ENCODE data around the gene ZNF174. TPM values are rescaled to one million over a fixed set of nuclear protein-coding genes. Genes with fewer than 3 reads are reported as not detected.

The ZNF174 gene
- polyA plus RNA-seq, 2 of the 4 experiments (the other 2 are of a cell fraction), result 9.5 to 15.8 TPM

DNA sequence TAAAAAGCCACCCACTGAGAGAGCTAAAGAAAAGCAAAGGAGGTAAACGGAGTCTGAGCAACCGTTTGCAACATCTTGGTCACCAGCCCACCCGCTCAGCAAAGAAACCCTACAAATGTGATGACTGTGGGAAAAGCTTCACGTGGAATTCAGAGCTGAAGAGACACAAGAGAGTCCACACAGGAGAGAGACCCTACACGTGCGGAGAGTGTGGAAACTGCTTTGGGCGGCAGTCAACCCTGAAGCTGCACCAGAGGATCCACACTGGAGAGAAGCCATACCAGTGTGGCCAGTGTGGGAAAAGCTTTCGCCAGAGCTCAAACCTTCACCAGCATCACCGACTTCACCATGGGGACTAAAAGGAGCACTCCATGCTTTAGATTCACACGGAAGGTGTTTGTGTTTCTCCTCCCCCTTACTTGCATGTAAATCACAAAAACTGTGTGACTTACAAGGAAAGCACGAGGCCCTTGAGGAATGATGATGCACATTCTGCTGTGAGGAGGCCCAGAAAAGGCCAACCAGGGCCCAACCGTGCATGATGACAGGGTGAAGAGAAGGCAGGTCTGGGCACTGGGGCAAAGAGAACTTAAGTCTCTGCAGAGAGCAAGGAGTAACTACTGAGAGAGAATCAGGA is 7.7 kb downstream of the ZNF174 start:
- no peak for FAIRE-seq
- Histone ChIP-seq H3K4me3 (no peak overlapping the region), H3K4me2 (no peak overlapping the region), H3K9me3 (peaks cover 99% of the 10 kb centered on the region), H3K4me1 (no peaks in the 10 kb centered on the region), H3K27ac (no peak overlapping the region)
- 85% methylated on average over 12 of the region's 12 CpGs for WGBS (ENCODE audit: missing lambda C conversion rate)
- POLR2A ChIA-PET, result no interaction called here
- DNase-seq (ENCODE audit: low read depth in 1 of 2, low spot score in 1 of 2), result no peak
- CTCF ChIA-PET, result interaction anchor here (0.7 to 1.3 kb wide), 3 partner anchors 10 to 92 kb away, joined by 3 to 4 read pairs (median 3); partner anchors contain the start of gene OR2C1
- TF ChIP-seq PBX3 (IDR thresholded peaks at IDR 0.05) (no peak), KDM1A (IDR thresholded peaks at IDR 0.05; ENCODE audit: low read depth) (peak; percentile 86; the same call in 1 of the 2 replicates), GATA3 (IDR thresholded peaks at IDR 0.05; ENCODE audit: borderline replicate concordance) (0 out of 2 replicates have a peak, but pooled peaks have one; percentile 35), MAFK (IDR thresholded peaks at IDR 0.05; ENCODE audit: partially characterized antibody) (peak; percentile 55), JUN (IDR thresholded peaks at IDR 0.05) (0 out of 5 replicates have a peak, but pooled peaks of 1 of the 2 experiments have one; percentile 24)
- no peak for ATAC-seq

DNA sequence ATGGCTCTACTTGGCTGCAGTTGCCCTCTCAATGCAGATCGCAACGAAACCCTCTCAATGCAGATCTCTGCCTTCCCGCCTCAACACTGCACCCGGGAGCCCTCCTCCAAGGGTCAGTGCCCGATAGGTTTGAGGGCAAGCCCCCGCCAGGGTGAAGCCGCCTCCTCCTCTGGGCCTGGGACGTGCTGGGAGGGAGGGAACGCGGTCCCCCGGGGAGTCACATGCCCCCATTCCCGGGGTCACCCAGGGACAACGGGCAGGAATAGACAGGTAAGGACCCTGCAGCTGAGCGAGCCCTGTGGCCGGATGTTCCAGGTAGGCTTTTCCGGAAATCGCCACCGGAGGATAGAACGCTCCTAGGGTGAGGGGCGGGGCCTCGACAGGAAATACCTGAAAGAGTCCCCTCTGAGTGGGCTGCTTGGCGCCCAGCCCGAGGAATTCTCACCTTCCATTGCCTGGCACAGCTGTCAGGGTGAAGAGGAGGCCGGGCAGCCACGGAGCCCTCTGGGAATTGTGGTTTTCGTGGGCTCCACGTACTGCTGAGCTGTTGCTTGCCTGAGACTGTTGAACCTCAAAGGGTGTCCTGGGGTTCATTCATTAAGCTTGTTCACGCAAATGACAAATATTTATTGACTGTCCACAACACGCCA is 12.8 kb downstream of the ZNF174 start:
- Histone ChIP-seq H3K4me3 (no peak overlapping the region), H3K27ac (no peak overlapping the region), H3K4me1 (no peaks in the 10 kb centered on the region), H3K4me2 (no peak overlapping the region), H3K9me3 (peaks cover 94% of the 10 kb centered on the region)
- TF ChIP-seq HOXB13 (CRISPR knock-in tag; IDR thresholded peaks at IDR 0.05; ENCODE audit: low read depth) (no peak), HEYL (CRISPR knock-in tag; IDR thresholded peaks at IDR 0.05) (no peak), ESRRA (IDR thresholded peaks at IDR 0.05; ENCODE audit: borderline replicate concordance, low read length) (no peak), CHD4 (IDR thresholded peaks at IDR 0.05; ENCODE audit: borderline replicate concordance) (no peak)
- TF ChIP-seq, protein P1, sequence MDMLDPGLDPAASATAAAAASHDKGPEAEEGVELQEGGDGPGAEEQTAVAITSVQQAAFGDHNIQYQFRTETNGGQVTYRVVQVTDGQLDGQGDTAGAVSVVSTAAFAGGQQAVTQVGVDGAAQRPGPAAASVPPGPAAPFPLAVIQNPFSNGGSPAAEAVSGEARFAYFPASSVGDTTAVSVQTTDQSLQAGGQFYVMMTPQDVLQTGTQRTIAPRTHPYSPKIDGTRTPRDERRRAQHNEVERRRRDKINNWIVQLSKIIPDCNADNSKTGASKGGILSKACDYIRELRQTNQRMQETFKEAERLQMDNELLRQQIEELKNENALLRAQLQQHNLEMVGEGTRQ (IDR thresholded peaks at IDR 0.05), result no peak
- TF ChIP-seq, protein P2, sequence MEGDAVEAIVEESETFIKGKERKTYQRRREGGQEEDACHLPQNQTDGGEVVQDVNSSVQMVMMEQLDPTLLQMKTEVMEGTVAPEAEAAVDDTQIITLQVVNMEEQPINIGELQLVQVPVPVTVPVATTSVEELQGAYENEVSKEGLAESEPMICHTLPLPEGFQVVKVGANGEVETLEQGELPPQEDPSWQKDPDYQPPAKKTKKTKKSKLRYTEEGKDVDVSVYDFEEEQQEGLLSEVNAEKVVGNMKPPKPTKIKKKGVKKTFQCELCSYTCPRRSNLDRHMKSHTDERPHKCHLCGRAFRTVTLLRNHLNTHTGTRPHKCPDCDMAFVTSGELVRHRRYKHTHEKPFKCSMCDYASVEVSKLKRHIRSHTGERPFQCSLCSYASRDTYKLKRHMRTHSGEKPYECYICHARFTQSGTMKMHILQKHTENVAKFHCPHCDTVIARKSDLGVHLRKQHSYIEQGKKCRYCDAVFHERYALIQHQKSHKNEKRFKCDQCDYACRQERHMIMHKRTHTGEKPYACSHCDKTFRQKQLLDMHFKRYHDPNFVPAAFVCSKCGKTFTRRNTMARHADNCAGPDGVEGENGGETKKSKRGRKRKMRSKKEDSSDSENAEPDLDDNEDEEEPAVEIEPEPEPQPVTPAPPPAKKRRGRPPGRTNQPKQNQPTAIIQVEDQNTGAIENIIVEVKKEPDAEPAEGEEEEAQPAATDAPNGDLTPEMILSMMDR (IDR thresholded peaks at IDR 0.05), result no peak
- POLR2A ChIA-PET, result no interaction called here
- CTCF ChIA-PET, result interaction anchor here (1.0 kb wide), 1 partner anchor 12 kb away, joined by 3 read pairs; no protein-coding TSS in a partner anchor
- FAIRE-seq (no peak), DNase-seq (ENCODE audit: low read depth in 1 of 2, low spot score in 1 of 2) (no peak), ATAC-seq (no peak; a peak in 1 of 6 replicates)
- WGBS (ENCODE audit: missing lambda C conversion rate), result 71% methylated on average over 22 of the region's 29 CpGs

DNA sequence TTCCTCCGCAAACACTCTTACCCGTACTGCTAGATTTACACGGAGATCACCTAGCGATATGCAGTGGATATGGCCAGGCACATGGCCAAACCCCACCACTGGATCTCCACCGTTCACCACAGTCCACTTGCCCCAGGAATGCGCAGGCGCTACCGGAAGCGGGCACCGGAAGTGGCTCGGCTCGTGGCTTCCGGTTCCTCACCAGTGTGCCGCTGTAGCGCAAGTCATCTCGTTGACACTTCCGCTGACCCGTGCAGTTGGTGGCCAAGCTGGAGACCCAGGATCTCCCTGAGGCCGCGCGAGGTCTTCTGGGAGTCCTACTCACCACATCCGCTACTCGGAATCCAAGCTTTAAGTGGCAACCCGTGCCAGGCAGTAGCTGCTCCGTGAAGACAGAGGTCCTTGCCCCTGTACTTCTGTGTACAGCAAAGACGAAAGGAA is 30.8 kb downstream of the ZNF174 start:
- 86% methylated on average over 25 of the region's 26 CpGs for WGBS (ENCODE audit: missing lambda C conversion rate)
- Histone ChIP-seq H3K4me3 (no peak overlapping the region), H3K4me2 (no peak overlapping the region), H3K4me1 (no peaks in the 10 kb centered on the region), H3K27ac (no peak overlapping the region), H3K9me3 (peaks cover 18% of the 10 kb centered on the region; the same call in 2 of the 3 replicates)
- ATAC-seq (no peak), DNase-seq (ENCODE audit: low read depth in 1 of 2, low spot score in 1 of 2) (no peak), FAIRE-seq (no peak)
- CTCF ChIA-PET, result interaction anchor here (1.6 kb wide), 1 partner anchor 11 kb away, joined by 3 read pairs; the partner anchor contains the start of genes NAA60 and ZNF597
- POLR2A ChIA-PET, result no interaction called here
- TF ChIP-seq FOSB (CRISPR knock-in tag; IDR thresholded peaks at IDR 0.05) (no peak), MAFK (IDR thresholded peaks at IDR 0.05; ENCODE audit: partially characterized antibody) (no peak), HEYL (CRISPR knock-in tag; IDR thresholded peaks at IDR 0.05) (no peak), BHLHE40 (IDR thresholded peaks at IDR 0.05; ENCODE audit: low read depth, low read length) (no peak), ZFP36 (IDR thresholded peaks at IDR 0.05; ENCODE audit: borderline replicate concordance, partially characterized antibody) (no peak), TP53 (CRISPR knock-in tag; IDR thresholded peaks at IDR 0.05) (no peak), TFCP2L1 (CRISPR knock-in tag; IDR thresholded peaks at IDR 0.05) (no peak), MYC (IDR thresholded peaks at IDR 0.05; ENCODE audit: borderline replicate concordance, low read length) (no peak), ZNF302 (CRISPR knock-in tag; IDR thresholded peaks at IDR 0.05) (no peak), HMGXB4 (CRISPR knock-in tag; IDR thresholded peaks at IDR 0.05; ENCODE audit: borderline replicate concordance) (no peak), HOXB13 (CRISPR knock-in tag; IDR thresholded peaks at IDR 0.05; ENCODE audit: low read depth) (no peak), HOXB5 (CRISPR knock-in tag; IDR thresholded peaks at IDR 0.05) (no peak)
- TF ChIP-seq, protein P3, sequence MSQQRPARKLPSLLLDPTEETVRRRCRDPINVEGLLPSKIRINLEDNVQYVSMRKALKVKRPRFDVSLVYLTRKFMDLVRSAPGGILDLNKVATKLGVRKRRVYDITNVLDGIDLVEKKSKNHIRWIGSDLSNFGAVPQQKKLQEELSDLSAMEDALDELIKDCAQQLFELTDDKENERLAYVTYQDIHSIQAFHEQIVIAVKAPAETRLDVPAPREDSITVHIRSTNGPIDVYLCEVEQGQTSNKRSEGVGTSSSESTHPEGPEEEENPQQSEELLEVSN (IDR thresholded peaks at IDR 0.05; ENCODE audit: borderline replicate concordance, low read depth), result no peak
- TF ChIP-seq, protein P2 (IDR thresholded peaks at IDR 0.05), result no peak
- TF ChIP-seq, protein P4, sequence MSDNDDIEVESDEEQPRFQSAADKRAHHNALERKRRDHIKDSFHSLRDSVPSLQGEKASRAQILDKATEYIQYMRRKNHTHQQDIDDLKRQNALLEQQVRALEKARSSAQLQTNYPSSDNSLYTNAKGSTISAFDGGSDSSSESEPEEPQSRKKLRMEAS (IDR thresholded peaks at IDR 0.05), result no peak
